GM12878 (cell line): Measurements from ENCODE around the gene ZNF783. TPM values are rescaled to one million over a fixed set of nuclear protein-coding genes. Genes with fewer than 3 reads are reported as not detected.

Source experiments
- ATAC-seq: fragments of 200-7000 bp; cut with Tn5 transposase; 3 replicates; pipeline ENCODE4 v1.9.1; 2020; ENCODE audit warnings: mild to moderate bottlenecking, moderate library complexity
- BruUV-seq: library from RNA; stranded (reverse); fragments of 400-500 nt; replicated peaks from 2 replicates; lab custom pipeline; 2021; lab: Mats Ljungman, UMichigan
- CTCF ChIA-PET: fragments of 300-600 bp; sonication (Branson Sonifier 250); formaldehyde crosslinking; extraction: SDS; loops from one replicate; lab custom pipeline; 2021; ENCODE audit warnings: inconsistent platforms; lab: Yijun Ruan, JAX
- POLR2A ChIA-PET: fragments of 350-600 bp; formaldehyde crosslinking; extraction: SDS; loops from one replicate; lab custom pipeline; 2021; ENCODE audit warnings: inconsistent platforms; lab: Charles Lee
- RAD21 ChIA-PET: fragments of 300-600 bp; sonication (Branson Sonifier 250); formaldehyde crosslinking; loops from one replicate; lab custom pipeline; 2023; ENCODE audit warnings: antibody characterized with exemption; ENCODE audit not compliant: unreplicated experiment; lab: Charles Lee
- SMC1A ChIA-PET: fragments of 300-600 bp; sonication (Branson Sonifier 250); formaldehyde crosslinking; loops from one replicate; lab custom pipeline; 2023; ENCODE audit not compliant: unreplicated experiment, uncharacterized antibody; lab: Charles Lee
- DNase-seq: peaks from one replicate; pipeline ENCODE4 v3.0.0-alpha.2; 2011; ENCODE audit warnings: low read depth, low spot score
- FAIRE-seq: peaks from 3 replicates; lab custom pipeline; 2011; peaks lifted over from hg19 to GRCh38; lab: Jason Lieb, UNC
- H2AFZ ChIP-seq: 2 replicates; pipeline ENCODE4 v1.6.0; 2011; ENCODE audit warnings: low read depth, low read length, control low read depth; ENCODE audit not compliant: control insufficient read depth
- H3K27ac ChIP-seq: 2 replicates; pipeline ENCODE4 v1.5.1; 2011; ENCODE audit warnings: control low read depth; ENCODE audit not compliant: control insufficient read depth, insufficient read depth
- H3K27me3 ChIP-seq, 2 experiments: replicated peaks in 1 of 2; 2 replicates each; pipeline versions ENCODE4 v1.6.0 to v1.6.1; 2011; ENCODE audit warnings: low read length in 1 of 2; ENCODE audit not compliant: control insufficient read depth in 2 of 2, insufficient read depth in 2 of 2
- H3K36me3 ChIP-seq, 2 experiments: 2 replicates each; pipeline ENCODE4 v1.5.1; 2011; ENCODE audit warnings: low read length in 1 of 2; ENCODE audit not compliant: control insufficient read depth in 2 of 2, insufficient read depth in 2 of 2
- H3K4me1 ChIP-seq: 2 replicates; pipeline ENCODE4 v1.6.1; 2011; ENCODE audit warnings: mild to moderate bottlenecking, low read length, moderate library complexity, mixed read lengths; ENCODE audit not compliant: control insufficient read depth, insufficient read depth
- H3K4me2 ChIP-seq: 2 replicates; pipeline ENCODE4 v1.6.0; 2011; ENCODE audit warnings: control low read depth; ENCODE audit not compliant: control insufficient read depth, insufficient read depth
- H3K4me3 ChIP-seq: fragments of 200-600 bp; sonication (generic); 2 replicates; pipeline ENCODE4 v1.5.1; 2016
- H3K79me2 ChIP-seq: 2 replicates; pipeline ENCODE4 v1.6.0; 2011; ENCODE audit warnings: low read length; ENCODE audit not compliant: control insufficient read depth, insufficient read depth
- H3K9ac ChIP-seq: 2 replicates; pipeline ENCODE4 v1.8.0; 2011; ENCODE audit warnings: low read length, control low read depth, mixed read lengths; ENCODE audit not compliant: control insufficient read depth, insufficient read depth
- H3K9me3 ChIP-seq: replicated peaks from 3 replicates; pipeline ENCODE4 v1.5.1; 2011; ENCODE audit warnings: mild to moderate bottlenecking, low read length; ENCODE audit not compliant: control insufficient read depth, insufficient read depth
- H4K20me1 ChIP-seq: 2 replicates; pipeline ENCODE4 v1.6.0; 2011; ENCODE audit not compliant: control insufficient read depth, insufficient read depth
- BMI1 ChIP-seq: fragments of 450-650 bp; IDR thresholded peaks from 2 replicates; pipeline ENCODE4 v1.6.1; 2016; ENCODE audit warnings: mild to moderate bottlenecking, moderate library complexity, borderline replicate concordance
- EED ChIP-seq: sonication (generic); IDR thresholded peaks from 2 replicates; pipeline ENCODE4 v1.6.1; 2016; ENCODE audit warnings: antibody characterized with exemption, low read depth
- IKZF1 ChIP-seq: fragments of 450-650 bp; conservative IDR thresholded peaks from 2 replicates; pipeline ENCODE4 v1.6.1; 2017; ENCODE audit warnings: antibody characterized with exemption, mild to moderate bottlenecking
- SPI1 ChIP-seq: IDR thresholded peaks from 2 replicates; pipeline ENCODE4 v1.6.1; 2011; ENCODE audit warnings: low read depth, mild to moderate bottlenecking, low read length, moderate library complexity, borderline replicate concordance; ENCODE audit not compliant: insufficient read depth
- ZNF24 ChIP-seq: fragments of 450-650 bp; IDR thresholded peaks from 2 replicates; pipeline ENCODE4 v1.6.1; 2017; ENCODE audit warnings: antibody characterized with exemption, mild to moderate bottlenecking
- WGBS: methylation state at CpG from one replicate; pipeline ENCODE4 v1.1.6; 2016; ENCODE audit warnings: low lambda C conversion rate; ENCODE audit not compliant: insufficient replicate concordance, insufficient coverage; ENCODE audit errors: missing lambda C conversion rate; 5-methylcytosine and 5-hydroxymethylcytosine counted together
- in situ Hi-C: fragments of 300-500 bp; cut with MboI; formaldehyde crosslinking; loops from 9 replicates; pipeline ENCODE4 v1.14.3; 2018; ENCODE audit warnings: mixed read lengths
- intact Hi-C: fragments of 100-400 bp; cut with micrococcal nuclease; formaldehyde crosslinking; loops from one replicate; pipeline ENCODE4 v1.14.2; 2022; ENCODE audit not compliant: unreplicated experiment
- polyA plus RNA-seq, 11 experiments: library from polyadenylated mRNA; depleted of rRNA in 4 of 11; unstranded in 6 of 11; stranded (reverse) in 5 of 11; fragments of >200 nt; fragmentation: Nextera tagmentation in 4 of 11; fragmentation: Illumina TruSeq in 1 of 11; extraction: Ambion mirVana in 4 of 11; extraction: Trizol in 1 of 11; gene quantifications; 1 replicate in 1 of 11; 2 replicates in 10 of 11; pipeline versions ENCODE4 v1.2.1 to v1.2.3, GENCODE V29; 2011 to 2016; ENCODE audit warnings: inconsistent platforms in 2 of 11, missing spikeins in 2 of 11, low read depth in 1 of 11
- total RNA-seq, 4 experiments: library from RNA; depleted of rRNA in 3 of 4; stranded (reverse); fragments of >200 nt in 3 of 4; fragmentation: Illumina TruSeq in 1 of 4; extraction: Trizol in 1 of 4; gene quantifications; 2 replicates each; pipeline versions ENCODE4 v1.2.1 to v1.2.3, GENCODE V29; 2013 to 2021
- TF ChIP-seq, protein P1 (sequence below): fragments of 450-650 bp; IDR thresholded peaks from 2 replicates; pipeline ENCODE4 v1.6.1; 2017; ENCODE audit warnings: borderline replicate concordance
- TF ChIP-seq, protein P2 (sequence below): IDR thresholded peaks from 2 replicates; pipeline ENCODE4 v1.6.1; 2012; ENCODE audit warnings: mild to moderate bottlenecking, low read depth, low read length
- TF ChIP-seq, protein P3 (sequence below), 3 experiments: IDR thresholded peaks in 2 of 3; conservative IDR thresholded peaks in 1 of 3; 2 replicates each; pipeline ENCODE4 v1.5.1; 2011; ENCODE audit warnings: low read depth in 3 of 3, low read length in 3 of 3, mild to moderate bottlenecking in 3 of 3, control low read depth in 2 of 3, moderate library complexity in 2 of 3, inconsistent platforms in 1 of 3, mixed read lengths in 1 of 3; ENCODE audit not compliant: control insufficient read depth in 2 of 3, insufficient read depth in 1 of 3; ENCODE audit errors: extremely low read depth in 1 of 3

The ZNF783 gene
- total and polyA plus RNA-seq, 10 of the 15 experiments (the other 5 are each of a cell fraction or from before 2014, with no cell fraction given) = 2.0 to 14.4 (median 6.4) TPM

DNA sequence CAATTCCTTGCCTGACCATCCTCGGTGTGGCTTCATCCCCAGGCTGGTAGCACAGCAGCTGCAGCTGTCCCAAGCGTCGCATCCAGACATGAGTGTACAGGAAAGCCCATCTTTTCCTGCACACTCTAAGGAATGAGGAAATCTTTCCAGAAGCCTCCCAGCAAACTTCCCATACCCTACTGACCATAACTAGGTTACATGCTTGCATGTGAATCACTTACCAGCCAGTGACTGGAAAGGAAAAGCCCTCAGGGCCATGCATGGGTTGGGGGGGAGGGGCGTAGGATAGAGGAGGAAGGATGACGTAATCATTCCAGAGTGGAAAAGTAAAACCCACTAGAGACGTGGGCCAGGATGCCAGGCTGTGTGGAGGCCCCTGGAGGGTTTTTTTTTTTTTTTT lies 41.5 kb upstream of the ZNF783 start:
- H3K27ac ChIP-seq = no peak overlapping the region
- TF ChIP-seq, protein P1, sequence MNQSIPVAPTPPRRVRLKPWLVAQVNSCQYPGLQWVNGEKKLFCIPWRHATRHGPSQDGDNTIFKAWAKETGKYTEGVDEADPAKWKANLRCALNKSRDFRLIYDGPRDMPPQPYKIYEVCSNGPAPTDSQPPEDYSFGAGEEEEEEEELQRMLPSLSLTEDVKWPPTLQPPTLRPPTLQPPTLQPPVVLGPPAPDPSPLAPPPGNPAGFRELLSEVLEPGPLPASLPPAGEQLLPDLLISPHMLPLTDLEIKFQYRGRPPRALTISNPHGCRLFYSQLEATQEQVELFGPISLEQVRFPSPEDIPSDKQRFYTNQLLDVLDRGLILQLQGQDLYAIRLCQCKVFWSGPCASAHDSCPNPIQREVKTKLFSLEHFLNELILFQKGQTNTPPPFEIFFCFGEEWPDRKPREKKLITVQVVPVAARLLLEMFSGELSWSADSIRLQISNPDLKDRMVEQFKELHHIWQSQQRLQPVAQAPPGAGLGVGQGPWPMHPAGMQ = no peak
- TF ChIP-seq ZNF24 (no peak), BMI1 (no peak)
- no peak overlapping the region for H3K4me3 ChIP-seq
- ATAC-seq (no peak), FAIRE-seq (no peak), DNase-seq (no peak)
- ChIA-PET POLR2A (no interaction called here), RAD21 (no interaction called here), SMC1A (no interaction called here), CTCF (interaction anchor here (0.6 kb wide), 1 partner anchor 89 kb away, joined by 3 read pairs; no protein-coding TSS in a partner anchor)
- no peak overlapping the region for H3K4me2 ChIP-seq
- no peak overlapping the region for H2AFZ ChIP-seq
- peaks cover 14 to 18% of the 10 kb centered on the region in 2 experiments; a peak in 3 of 4 replicates for H3K36me3 ChIP-seq
- no peaks in the 10 kb centered on the region for H3K27me3 ChIP-seq
- H3K9ac ChIP-seq = no peak overlapping the region
- H3K9me3 ChIP-seq = no peaks in the 10 kb centered on the region
- H4K20me1 ChIP-seq = no peaks in the 10 kb centered on the region
- intact Hi-C loops = no loop called here
- H3K4me1 ChIP-seq = no peaks in the 10 kb centered on the region
- in situ Hi-C loops = no loop called here
- 95% methylated on average over 6 of the region's 6 CpGs for WGBS
- H3K79me2 ChIP-seq = no peaks in the 10 kb centered on the region
- BruUV-seq = no TSS peak

DNA sequence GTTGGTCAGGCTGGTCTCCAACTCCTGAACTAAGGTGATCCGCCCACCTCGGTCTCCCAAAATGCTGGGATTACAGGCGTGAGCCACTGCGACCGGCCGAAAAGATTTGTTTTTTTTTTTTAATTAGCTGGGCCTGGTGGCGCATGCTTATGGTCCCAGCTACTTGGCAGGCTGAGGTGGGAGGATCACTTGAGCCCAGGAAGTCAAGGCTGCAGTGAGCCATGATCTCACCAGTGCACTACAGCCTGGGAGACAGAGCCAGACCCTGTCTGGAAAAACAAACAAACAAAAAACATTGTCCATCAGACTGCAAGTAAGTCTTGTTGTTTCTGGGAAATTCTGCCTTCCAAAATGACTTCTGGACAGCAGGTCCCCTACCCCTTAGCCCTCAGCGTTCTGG lies 38.8 kb upstream of the ZNF783 start:
- no peaks in the 10 kb centered on the region for H3K9me3 ChIP-seq
- TF ChIP-seq, protein P2, sequence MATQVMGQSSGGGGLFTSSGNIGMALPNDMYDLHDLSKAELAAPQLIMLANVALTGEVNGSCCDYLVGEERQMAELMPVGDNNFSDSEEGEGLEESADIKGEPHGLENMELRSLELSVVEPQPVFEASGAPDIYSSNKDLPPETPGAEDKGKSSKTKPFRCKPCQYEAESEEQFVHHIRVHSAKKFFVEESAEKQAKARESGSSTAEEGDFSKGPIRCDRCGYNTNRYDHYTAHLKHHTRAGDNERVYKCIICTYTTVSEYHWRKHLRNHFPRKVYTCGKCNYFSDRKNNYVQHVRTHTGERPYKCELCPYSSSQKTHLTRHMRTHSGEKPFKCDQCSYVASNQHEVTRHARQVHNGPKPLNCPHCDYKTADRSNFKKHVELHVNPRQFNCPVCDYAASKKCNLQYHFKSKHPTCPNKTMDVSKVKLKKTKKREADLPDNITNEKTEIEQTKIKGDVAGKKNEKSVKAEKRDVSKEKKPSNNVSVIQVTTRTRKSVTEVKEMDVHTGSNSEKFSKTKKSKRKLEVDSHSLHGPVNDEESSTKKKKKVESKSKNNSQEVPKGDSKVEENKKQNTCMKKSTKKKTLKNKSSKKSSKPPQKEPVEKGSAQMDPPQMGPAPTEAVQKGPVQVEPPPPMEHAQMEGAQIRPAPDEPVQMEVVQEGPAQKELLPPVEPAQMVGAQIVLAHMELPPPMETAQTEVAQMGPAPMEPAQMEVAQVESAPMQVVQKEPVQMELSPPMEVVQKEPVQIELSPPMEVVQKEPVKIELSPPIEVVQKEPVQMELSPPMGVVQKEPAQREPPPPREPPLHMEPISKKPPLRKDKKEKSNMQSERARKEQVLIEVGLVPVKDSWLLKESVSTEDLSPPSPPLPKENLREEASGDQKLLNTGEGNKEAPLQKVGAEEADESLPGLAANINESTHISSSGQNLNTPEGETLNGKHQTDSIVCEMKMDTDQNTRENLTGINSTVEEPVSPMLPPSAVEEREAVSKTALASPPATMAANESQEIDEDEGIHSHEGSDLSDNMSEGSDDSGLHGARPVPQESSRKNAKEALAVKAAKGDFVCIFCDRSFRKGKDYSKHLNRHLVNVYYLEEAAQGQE = no peak
- no peak for TF ChIP-seq SPI1
- TF ChIP-seq, protein P3, sequence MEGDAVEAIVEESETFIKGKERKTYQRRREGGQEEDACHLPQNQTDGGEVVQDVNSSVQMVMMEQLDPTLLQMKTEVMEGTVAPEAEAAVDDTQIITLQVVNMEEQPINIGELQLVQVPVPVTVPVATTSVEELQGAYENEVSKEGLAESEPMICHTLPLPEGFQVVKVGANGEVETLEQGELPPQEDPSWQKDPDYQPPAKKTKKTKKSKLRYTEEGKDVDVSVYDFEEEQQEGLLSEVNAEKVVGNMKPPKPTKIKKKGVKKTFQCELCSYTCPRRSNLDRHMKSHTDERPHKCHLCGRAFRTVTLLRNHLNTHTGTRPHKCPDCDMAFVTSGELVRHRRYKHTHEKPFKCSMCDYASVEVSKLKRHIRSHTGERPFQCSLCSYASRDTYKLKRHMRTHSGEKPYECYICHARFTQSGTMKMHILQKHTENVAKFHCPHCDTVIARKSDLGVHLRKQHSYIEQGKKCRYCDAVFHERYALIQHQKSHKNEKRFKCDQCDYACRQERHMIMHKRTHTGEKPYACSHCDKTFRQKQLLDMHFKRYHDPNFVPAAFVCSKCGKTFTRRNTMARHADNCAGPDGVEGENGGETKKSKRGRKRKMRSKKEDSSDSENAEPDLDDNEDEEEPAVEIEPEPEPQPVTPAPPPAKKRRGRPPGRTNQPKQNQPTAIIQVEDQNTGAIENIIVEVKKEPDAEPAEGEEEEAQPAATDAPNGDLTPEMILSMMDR (IDR thresholded peaks at IDR 0.05 in 2 of 3, conservative IDR thresholded peaks at IDR 0.05 in 1 of 3; ENCODE audit: control insufficient read depth in 2 of 3, extremely low read depth in 1 of 3, insufficient read depth in 1 of 3, low read depth in 3 of 3, low read length in 3 of 3) = no peak
- no peak for TF ChIP-seq IKZF1
- no peak for TF ChIP-seq EED
- TF ChIP-seq, all 136 proteins: peak for 0
- BruUV-seq = no TSS peak
- FAIRE-seq (no peak), ATAC-seq (no peak), DNase-seq (no peak)
- CTCF ChIA-PET = no interaction called here
- RAD21 ChIA-PET = no interaction called here
- no peak overlapping the region for H3K4me2 ChIP-seq
- H3K27me3 ChIP-seq = no peaks in the 10 kb centered on the region
- H2AFZ ChIP-seq = no peak overlapping the region
- intact Hi-C loops (no loop called here), in situ Hi-C loops (no loop called here)
- 98% methylated on average over 8 of the region's 8 CpGs for WGBS
- H3K4me1 ChIP-seq = no peaks in the 10 kb centered on the region
- SMC1A ChIA-PET = no interaction called here
- POLR2A ChIA-PET = interaction anchor here (1.3 kb wide), 1 partner anchor 26 kb away, joined by 3 read pairs; no protein-coding TSS in a partner anchor
- H3K27ac ChIP-seq = no peak overlapping the region
- H3K36me3 ChIP-seq = peaks cover 6 to 16% of the 10 kb centered on the region in 2 experiments; a peak in 3 of 4 replicates
- H3K79me2 ChIP-seq = no peaks in the 10 kb centered on the region
- no peak overlapping the region for H3K4me3 ChIP-seq
- no peaks in the 10 kb centered on the region for H4K20me1 ChIP-seq
- no peak overlapping the region for H3K9ac ChIP-seq
